ENCODE measurements around the gene TMCC1. TPM values are rescaled to one million over a fixed set of nuclear protein-coding genes. Genes with fewer than 3 reads are reported as not detected.

The TMCC1 gene
- total RNA-seq, 1 donor from 2014 or later, result 52.5 TPM

GRCh38 chr3:129722527-129722926 is 171.0 kb downstream of the TMCC1 start:
- no peaks in the 10 kb centered on the region for H3K9me3 Mint-ChIP-seq (ENCODE audit: low read depth)
- no peak for TF ChIP-seq CTCF (IDR thresholded peaks at IDR 0.05; ENCODE audit: unreplicated experiment)
- peaks cover 14% of the 10 kb centered on the region for H3K4me1 Mint-ChIP-seq (ENCODE audit: low read depth)
- no peak for DNase-seq (ENCODE audit: low spot score, unreplicated experiment)
- no peak overlapping the region for H3K4me3 Mint-ChIP-seq (ENCODE audit: low read depth)
- H3K27ac Mint-ChIP-seq, result no peak overlapping the region
- H3K27me3 Mint-ChIP-seq, result no peaks in the 10 kb centered on the region
- H3K36me3 Mint-ChIP-seq (ENCODE audit: insufficient read depth), result no peaks in the 10 kb centered on the region

- TF ChIP-seq CTCF (IDR thresholded peaks at IDR 0.05; ENCODE audit: unreplicated experiment), result no peak
- no peaks in the 10 kb centered on the region for H3K27me3 Mint-ChIP-seq
- H3K9me3 Mint-ChIP-seq (ENCODE audit: low read depth), result no peaks in the 10 kb centered on the region
- H3K36me3 Mint-ChIP-seq (ENCODE audit: insufficient read depth), result no peaks in the 10 kb centered on the region
- H3K27ac Mint-ChIP-seq, result no peak overlapping the region
- H3K4me3 Mint-ChIP-seq (ENCODE audit: low read depth), result no peak overlapping the region
- DNase-seq (ENCODE audit: low spot score, unreplicated experiment), result no peak
- peaks cover 6% of the 10 kb centered on the region for H3K4me1 Mint-ChIP-seq (ENCODE audit: low read depth)
Observed at GRCh38 chr3:129718201-129718600, 175.3 kb downstream of the TMCC1 start.

GRCh38 chr3:129715854-129716253 is 177.7 kb downstream of the TMCC1 start:
- no peak for TF ChIP-seq CTCF (IDR thresholded peaks at IDR 0.05; ENCODE audit: unreplicated experiment)
- no peak overlapping the region for H3K4me3 Mint-ChIP-seq (ENCODE audit: low read depth)
- H3K27me3 Mint-ChIP-seq, result no peaks in the 10 kb centered on the region
- peaks cover 1% of the 10 kb centered on the region for H3K4me1 Mint-ChIP-seq (ENCODE audit: low read depth)
- H3K36me3 Mint-ChIP-seq (ENCODE audit: insufficient read depth), result no peaks in the 10 kb centered on the region
- H3K9me3 Mint-ChIP-seq (ENCODE audit: low read depth), result no peaks in the 10 kb centered on the region
- no peak for DNase-seq (ENCODE audit: low spot score, unreplicated experiment)
- H3K27ac Mint-ChIP-seq, result no peak overlapping the region

- no peaks in the 10 kb centered on the region for H3K4me1 Mint-ChIP-seq (ENCODE audit: low read depth)
- no peaks in the 10 kb centered on the region for H3K9me3 Mint-ChIP-seq (ENCODE audit: low read depth)
- H3K36me3 Mint-ChIP-seq (ENCODE audit: insufficient read depth), result peaks cover 5% of the 10 kb centered on the region
- no peak for DNase-seq (ENCODE audit: low spot score, unreplicated experiment)
- TF ChIP-seq CTCF (IDR thresholded peaks at IDR 0.05; ENCODE audit: unreplicated experiment), result no peak
- H3K4me3 Mint-ChIP-seq (ENCODE audit: low read depth), result no peak overlapping the region
- no peaks in the 10 kb centered on the region for H3K27me3 Mint-ChIP-seq
- no peak overlapping the region for H3K27ac Mint-ChIP-seq
Observed at GRCh38 chr3:129708328-129708861, 185.1 kb downstream of the TMCC1 start.

GRCh38 chr3:129705274-129705673 is 188.2 kb downstream of the TMCC1 start:
- H3K4me3 Mint-ChIP-seq (ENCODE audit: low read depth), result no peak overlapping the region
- no peak overlapping the region for H3K27ac Mint-ChIP-seq

More at GRCh38 chr3:129705274-129705673, 188.2 kb downstream of the TMCC1 start:
- Mint-ChIP-seq H3K4me1 (ENCODE audit: low read depth) (no peaks in the 10 kb centered on the region), H3K36me3 (ENCODE audit: insufficient read depth) (peaks cover 5% of the 10 kb centered on the region), H3K9me3 (ENCODE audit: low read depth) (no peaks in the 10 kb centered on the region), H3K27me3 (no peaks in the 10 kb centered on the region)
- no peak for DNase-seq (ENCODE audit: low spot score, unreplicated experiment)
- TF ChIP-seq CTCF (IDR thresholded peaks at IDR 0.05; ENCODE audit: unreplicated experiment), result no peak

All from progenitor cell of endocrine pancreas (in vitro differentiated cells).